A549 (cell line): ENCODE data around the gene GIN1. TPM values are rescaled to one million over a fixed set of nuclear protein-coding genes. Genes with fewer than 3 reads are reported as not detected.

Source experiments
- ATAC-seq, 2 experiments: fragments of 200-7000 bp in 1 of 2; fragments of >200 bp in 1 of 2; cut with Nextera tagmentation in 1 of 2; cut with Tn5 transposase in 1 of 2; 3 replicates each; pipeline versions ENCODE4 v1.8.0 to v1.9.1; 2018 to 2020; ENCODE audit warnings: mild to moderate bottlenecking in 1 of 2, moderate library complexity in 1 of 2
- CTCF ChIA-PET: fragments of 300-600 bp; sonication (Branson Sonifier 250); formaldehyde crosslinking; extraction: SDS; loops from one replicate; lab custom pipeline; 2021; ENCODE audit warnings: antibody characterized with exemption, inconsistent platforms; lab: Yijun Ruan, JAX
- POLR2A ChIA-PET: fragments of 350-600 bp; formaldehyde crosslinking; extraction: SDS; loops from one replicate; lab custom pipeline; 2021; ENCODE audit warnings: antibody characterized with exemption, inconsistent platforms; lab: Yijun Ruan, JAX
- DNase-seq, 2 experiments: peaks; one replicate each; pipeline versions ENCODE4 v3.0.0 to v3.0.0-alpha.2; 2011 to 2016; ENCODE audit warnings: low read depth in 1 of 2, low spot score in 1 of 2
- FAIRE-seq: peaks from 2 replicates; lab custom pipeline; 2011; peaks lifted over from hg19 to GRCh38; lab: Jason Lieb, UNC
- H3K27ac ChIP-seq, 2 experiments: fragments of >200 bp; sonication (Bioruptor Twin); formaldehyde crosslinking; 3 replicates each; pipeline ENCODE4 v1.5.1; 2016 to 2017
- H3K4me1 ChIP-seq: fragments of >200 bp; sonication (Bioruptor Twin); formaldehyde crosslinking; 3 replicates; pipeline ENCODE4 v1.6.1; 2016
- H3K4me2 ChIP-seq: fragments of >200 bp; sonication (Bioruptor Twin); formaldehyde crosslinking; 3 replicates; pipeline ENCODE4 v1.6.1; 2016
- H3K4me3 ChIP-seq: fragments of >200 bp; sonication (Bioruptor Twin); formaldehyde crosslinking; 3 replicates; pipeline ENCODE4 v1.5.1; 2016
- H3K9me3 ChIP-seq: fragments of >200 bp; sonication (Bioruptor Twin); formaldehyde crosslinking; 3 replicates; pipeline ENCODE4 v1.6.1; 2016
- CBX2 ChIP-seq: fragments of 200-600 bp; sonication (generic); IDR thresholded peaks from 2 replicates; pipeline ENCODE4 v1.6.1; 2016; ENCODE audit warnings: low read depth, mild to moderate bottlenecking, borderline replicate concordance
- CHD2 ChIP-seq: fragments of 150-350 bp; IDR thresholded peaks from 2 replicates; pipeline ENCODE4 v1.6.1; 2014; ENCODE audit warnings: low read length; ENCODE audit not compliant: partially characterized antibody
- EHF ChIP-seq: fragments of 250-450 bp; sonication (Bioruptor Pico); IDR thresholded peaks from 2 replicates; pipeline ENCODE4 v1.5.0; 2020; ENCODE audit warnings: mild to moderate bottlenecking
- FOSL2 ChIP-seq, 2 experiments: fragments of 450-650 bp in 1 of 2; fragments of >200 bp in 1 of 2; sonication (Bioruptor Twin) in 1 of 2; formaldehyde crosslinking; IDR thresholded peaks; 2 replicates each; pipeline versions ENCODE4 v1.5.0 to v1.6.1; 2016 to 2020; ENCODE audit warnings: mild to moderate bottlenecking in 1 of 2, moderate library complexity in 1 of 2
- FOXS1 ChIP-seq: fragments of 250-450 bp; sonication (Bioruptor Pico); IDR thresholded peaks from 2 replicates; pipeline ENCODE4 v1.5.0; 2020; ENCODE audit warnings: mild to moderate bottlenecking, moderate library complexity
- HMGXB4 ChIP-seq: fragments of 250-450 bp; sonication (Bioruptor Pico); IDR thresholded peaks from 2 replicates; pipeline ENCODE4 v1.5.0; 2021; ENCODE audit warnings: mild to moderate bottlenecking, moderate library complexity, borderline replicate concordance
- HOXB13 ChIP-seq: fragments of 250-450 bp; sonication (Bioruptor Pico); IDR thresholded peaks from 2 replicates; pipeline ENCODE4 v1.5.0; 2020; ENCODE audit warnings: low read depth, mild to moderate bottlenecking, moderate library complexity
- HOXB5 ChIP-seq: fragments of 250-450 bp; sonication (Bioruptor Pico); IDR thresholded peaks from 2 replicates; pipeline ENCODE4 v1.5.0; 2020; ENCODE audit warnings: mild to moderate bottlenecking, moderate library complexity
- KDM1A ChIP-seq: fragments of 200-600 bp; sonication (generic); IDR thresholded peaks from 2 replicates; pipeline ENCODE4 v1.6.1; 2016; ENCODE audit warnings: low read depth, mild to moderate bottlenecking
- KDM5A ChIP-seq: fragments of 200-600 bp; sonication (generic); IDR thresholded peaks from 2 replicates; pipeline ENCODE4 v1.6.1; 2016; ENCODE audit warnings: antibody characterized with exemption, mild to moderate bottlenecking
- MAZ ChIP-seq: fragments of 150-350 bp; IDR thresholded peaks from 2 replicates; pipeline ENCODE4 v1.6.1; 2014; ENCODE audit warnings: antibody characterized with exemption, low read depth, low read length, borderline replicate concordance
- MYC ChIP-seq: IDR thresholded peaks from 2 replicates; pipeline ENCODE4 v1.6.1; 2012; ENCODE audit warnings: mild to moderate bottlenecking, inconsistent platforms, low read length, improper control_type of control experiment, borderline replicate concordance
- NFE2L2 ChIP-seq: fragments of 150-350 bp; conservative IDR thresholded peaks from 2 replicates; pipeline ENCODE4 v1.6.1; 2014; ENCODE audit warnings: low read length
- NR3C1 ChIP-seq: fragments of >200 bp; sonication (Bioruptor Twin); formaldehyde crosslinking; IDR thresholded peaks from 3 replicates; pipeline ENCODE4 v1.6.1; 2017
- PHF8 ChIP-seq: fragments of 200-600 bp; sonication (generic); IDR thresholded peaks from 2 replicates; pipeline ENCODE4 v1.6.1; 2016; ENCODE audit warnings: low read depth, mild to moderate bottlenecking, antibody characterized with exemption, moderate library complexity, borderline replicate concordance
- RARB ChIP-seq: fragments of 250-450 bp; sonication (Bioruptor Pico); IDR thresholded peaks from 2 replicates; pipeline ENCODE4 v1.8.0; 2021; ENCODE audit warnings: mild to moderate bottlenecking, moderate library complexity
- RFX5 ChIP-seq: fragments of 450-650 bp; IDR thresholded peaks from 2 replicates; pipeline ENCODE4 v1.7.1; 2014; ENCODE audit warnings: antibody characterized with exemption, mild to moderate bottlenecking, moderate library complexity
- SREBF2 ChIP-seq: fragments of 450-650 bp; IDR thresholded peaks from 2 replicates; pipeline ENCODE4 v1.6.1; 2014; ENCODE audit warnings: mild to moderate bottlenecking, moderate library complexity
- ZFP36 ChIP-seq: fragments of 450-650 bp; IDR thresholded peaks from 2 replicates; pipeline ENCODE4 v1.6.1; 2014; ENCODE audit warnings: borderline replicate concordance; ENCODE audit not compliant: partially characterized antibody
- ZSCAN20 ChIP-seq: fragments of 250-450 bp; sonication (Bioruptor Pico); IDR thresholded peaks from 2 replicates; pipeline ENCODE4 v1.8.0; 2022; ENCODE audit warnings: mild to moderate bottlenecking, moderate library complexity
- WGBS: methylation state at CpG from one replicate; pipeline ENCODE4 v1.1.6; 2017; ENCODE audit errors: missing lambda C conversion rate; 5-methylcytosine and 5-hydroxymethylcytosine counted together
- polyA plus RNA-seq, 4 experiments: library from polyadenylated mRNA; depleted of rRNA in 3 of 4; stranded (reverse); fragments of >200 nt; fragmentation: RNase III in 1 of 4; extraction: RNeasy Plus Mini Kit Qiagen cat#74134 plus additional on column Dnase treatment in 1 of 4; gene quantifications; 2 replicates in 3 of 4; 3 replicates in 1 of 4; pipeline ENCODE4 v1.2.3, GENCODE V29; 2011 to 2017
- TF ChIP-seq, protein P1 (sequence below): fragments of 250-450 bp; sonication (Bioruptor Pico); IDR thresholded peaks from 2 replicates; pipeline ENCODE4 v1.5.0; 2020; ENCODE audit warnings: low read depth, mild to moderate bottlenecking, moderate library complexity
- TF ChIP-seq, protein P2 (sequence below): fragments of 450-650 bp; IDR thresholded peaks from 2 replicates; pipeline ENCODE4 v1.6.1; 2014; ENCODE audit warnings: antibody characterized with exemption
- TF ChIP-seq, protein P3 (sequence below): IDR thresholded peaks from 2 replicates; pipeline ENCODE4 v1.6.1; 2012; ENCODE audit warnings: low read depth, borderline replicate concordance
- TF ChIP-seq, protein P4 (sequence below): fragments of 200-600 bp; sonication (generic); IDR thresholded peaks from 2 replicates; pipeline ENCODE4 v1.6.1; 2016; ENCODE audit warnings: antibody characterized with exemption, mild to moderate bottlenecking, moderate library complexity
- TF ChIP-seq, protein P5 (sequence below): fragments of >200 bp; sonication (Bioruptor Twin); formaldehyde crosslinking; IDR thresholded peaks from 3 replicates; pipeline ENCODE4 v1.6.1; 2016

The GIN1 gene
- polyA plus RNA-seq, 2 of the 4 experiments (the other 2 are of a cell fraction) = 7.9 to 13.5 TPM

- CTCF ChIA-PET = no interaction called here
- H3K4me1 ChIP-seq = peaks cover 4% of the 10 kb centered on the region; the same call in 1 of the 3 replicates
- H3K4me2 ChIP-seq = no peak overlapping the region
- H3K4me3 ChIP-seq = no peak overlapping the region
- FAIRE-seq (no peak), DNase-seq (no peak), ATAC-seq (no peak)
- H3K27ac ChIP-seq = no peak overlapping the region
- TF ChIP-seq MYC = no peak
- TF ChIP-seq, protein P1, sequence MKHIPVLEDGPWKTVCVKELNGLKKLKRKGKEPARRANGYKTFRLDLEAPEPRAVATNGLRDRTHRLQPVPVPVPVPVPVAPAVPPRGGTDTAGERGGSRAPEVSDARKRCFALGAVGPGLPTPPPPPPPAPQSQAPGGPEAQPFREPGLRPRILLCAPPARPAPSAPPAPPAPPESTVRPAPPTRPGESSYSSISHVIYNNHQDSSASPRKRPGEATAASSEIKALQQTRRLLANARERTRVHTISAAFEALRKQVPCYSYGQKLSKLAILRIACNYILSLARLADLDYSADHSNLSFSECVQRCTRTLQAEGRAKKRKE (CRISPR knock-in tag) = no peak
- TF ChIP-seq HOXB13 (CRISPR knock-in tag) = no peak
- TF ChIP-seq CBX2 = no peak
- no peak for TF ChIP-seq RFX5
- no peak for TF ChIP-seq KDM5A
- TF ChIP-seq KDM1A = no peak
- no peak for TF ChIP-seq RARB (CRISPR knock-in tag)
- TF ChIP-seq EHF (CRISPR knock-in tag) = no peak
- no peak for TF ChIP-seq FOXS1
- TF ChIP-seq HMGXB4 = no peak
- 83% methylated on average over 1 of the region's 1 CpG for WGBS
- POLR2A ChIA-PET = no interaction called here
- no peaks in the 10 kb centered on the region for H3K9me3 ChIP-seq
Observed at GRCh38 chr5:103093727-103094126, 26.2 kb downstream of the GIN1 start.

DNA sequence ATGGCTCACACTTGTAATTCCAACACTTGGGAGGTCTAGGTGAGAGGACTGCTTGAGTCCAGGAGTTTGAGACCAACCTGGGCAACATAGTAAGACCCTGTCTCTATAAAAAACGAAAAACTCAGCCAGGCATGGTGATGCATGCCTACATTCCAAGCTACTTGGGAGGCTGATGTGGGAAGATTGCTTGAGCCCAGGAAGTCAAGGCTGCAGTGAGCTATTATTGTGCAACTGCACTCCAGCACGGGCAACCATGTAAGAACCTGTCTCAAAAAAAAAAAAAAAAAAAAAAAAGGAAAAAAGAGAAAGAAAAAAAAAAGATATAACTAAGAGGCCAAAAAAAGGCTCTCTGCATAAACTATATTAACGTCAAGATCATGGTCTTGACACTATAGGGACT, 27.3 kb downstream of the GIN1 start:
- H3K27ac ChIP-seq = no peak overlapping the region
- no peak overlapping the region for H3K4me3 ChIP-seq
- ChIA-PET POLR2A (no interaction called here), CTCF (no interaction called here)
- H3K4me1 ChIP-seq = peaks cover 4% of the 10 kb centered on the region; the same call in 1 of the 3 replicates
- H3K9me3 ChIP-seq = no peaks in the 10 kb centered on the region
- TF ChIP-seq FOSL2 (IDR thresholded peaks at IDR 0.05) (no peak), FOSL2 (CRISPR knock-in tag; IDR thresholded peaks at IDR 0.05) (no peak), SREBF2 (no peak), FOXS1 (no peak), ZFP36 (no peak)
- DNase-seq (no peak), FAIRE-seq (no peak), ATAC-seq (no peak)
- no peak overlapping the region for H3K4me2 ChIP-seq
- 62% methylated on average over 3 of the region's 3 CpGs for whole genome bisulfite sequencing

DNA sequence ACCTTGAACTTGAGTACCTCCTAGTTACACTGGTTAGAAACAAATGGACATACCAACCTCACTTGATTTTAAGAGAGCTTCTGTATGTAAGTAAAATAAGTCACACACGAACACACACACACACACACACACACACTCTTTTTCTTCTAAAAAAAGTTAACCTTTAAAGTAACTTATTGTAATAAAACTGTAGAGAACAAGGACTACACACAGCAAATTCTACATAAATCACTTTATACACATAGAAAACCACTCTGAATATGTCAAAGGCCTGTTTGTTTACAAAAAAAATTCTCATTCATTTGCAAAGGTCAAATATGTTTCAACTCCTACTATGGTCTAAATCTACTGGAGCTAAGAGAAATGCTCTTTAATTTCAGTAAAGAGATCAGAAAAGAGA, 29.1 kb downstream of the GIN1 start:
- POLR2A ChIA-PET = no interaction called here
- TF ChIP-seq RARB (CRISPR knock-in tag) (no peak), MAZ (no peak), HOXB5 (CRISPR knock-in tag) (no peak), CHD2 (no peak), NFE2L2 (no peak), KDM5A (no peak), PHF8 (no peak), SREBF2 (no peak), ZSCAN20 (no peak), NR3C1 (no peak), CBX2 (no peak)
- TF ChIP-seq, protein P2, sequence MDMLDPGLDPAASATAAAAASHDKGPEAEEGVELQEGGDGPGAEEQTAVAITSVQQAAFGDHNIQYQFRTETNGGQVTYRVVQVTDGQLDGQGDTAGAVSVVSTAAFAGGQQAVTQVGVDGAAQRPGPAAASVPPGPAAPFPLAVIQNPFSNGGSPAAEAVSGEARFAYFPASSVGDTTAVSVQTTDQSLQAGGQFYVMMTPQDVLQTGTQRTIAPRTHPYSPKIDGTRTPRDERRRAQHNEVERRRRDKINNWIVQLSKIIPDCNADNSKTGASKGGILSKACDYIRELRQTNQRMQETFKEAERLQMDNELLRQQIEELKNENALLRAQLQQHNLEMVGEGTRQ = no peak
- TF ChIP-seq, protein P3, sequence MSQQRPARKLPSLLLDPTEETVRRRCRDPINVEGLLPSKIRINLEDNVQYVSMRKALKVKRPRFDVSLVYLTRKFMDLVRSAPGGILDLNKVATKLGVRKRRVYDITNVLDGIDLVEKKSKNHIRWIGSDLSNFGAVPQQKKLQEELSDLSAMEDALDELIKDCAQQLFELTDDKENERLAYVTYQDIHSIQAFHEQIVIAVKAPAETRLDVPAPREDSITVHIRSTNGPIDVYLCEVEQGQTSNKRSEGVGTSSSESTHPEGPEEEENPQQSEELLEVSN = no peak
- TF ChIP-seq, protein P4, sequence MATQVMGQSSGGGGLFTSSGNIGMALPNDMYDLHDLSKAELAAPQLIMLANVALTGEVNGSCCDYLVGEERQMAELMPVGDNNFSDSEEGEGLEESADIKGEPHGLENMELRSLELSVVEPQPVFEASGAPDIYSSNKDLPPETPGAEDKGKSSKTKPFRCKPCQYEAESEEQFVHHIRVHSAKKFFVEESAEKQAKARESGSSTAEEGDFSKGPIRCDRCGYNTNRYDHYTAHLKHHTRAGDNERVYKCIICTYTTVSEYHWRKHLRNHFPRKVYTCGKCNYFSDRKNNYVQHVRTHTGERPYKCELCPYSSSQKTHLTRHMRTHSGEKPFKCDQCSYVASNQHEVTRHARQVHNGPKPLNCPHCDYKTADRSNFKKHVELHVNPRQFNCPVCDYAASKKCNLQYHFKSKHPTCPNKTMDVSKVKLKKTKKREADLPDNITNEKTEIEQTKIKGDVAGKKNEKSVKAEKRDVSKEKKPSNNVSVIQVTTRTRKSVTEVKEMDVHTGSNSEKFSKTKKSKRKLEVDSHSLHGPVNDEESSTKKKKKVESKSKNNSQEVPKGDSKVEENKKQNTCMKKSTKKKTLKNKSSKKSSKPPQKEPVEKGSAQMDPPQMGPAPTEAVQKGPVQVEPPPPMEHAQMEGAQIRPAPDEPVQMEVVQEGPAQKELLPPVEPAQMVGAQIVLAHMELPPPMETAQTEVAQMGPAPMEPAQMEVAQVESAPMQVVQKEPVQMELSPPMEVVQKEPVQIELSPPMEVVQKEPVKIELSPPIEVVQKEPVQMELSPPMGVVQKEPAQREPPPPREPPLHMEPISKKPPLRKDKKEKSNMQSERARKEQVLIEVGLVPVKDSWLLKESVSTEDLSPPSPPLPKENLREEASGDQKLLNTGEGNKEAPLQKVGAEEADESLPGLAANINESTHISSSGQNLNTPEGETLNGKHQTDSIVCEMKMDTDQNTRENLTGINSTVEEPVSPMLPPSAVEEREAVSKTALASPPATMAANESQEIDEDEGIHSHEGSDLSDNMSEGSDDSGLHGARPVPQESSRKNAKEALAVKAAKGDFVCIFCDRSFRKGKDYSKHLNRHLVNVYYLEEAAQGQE = no peak
- TF ChIP-seq, protein P5, sequence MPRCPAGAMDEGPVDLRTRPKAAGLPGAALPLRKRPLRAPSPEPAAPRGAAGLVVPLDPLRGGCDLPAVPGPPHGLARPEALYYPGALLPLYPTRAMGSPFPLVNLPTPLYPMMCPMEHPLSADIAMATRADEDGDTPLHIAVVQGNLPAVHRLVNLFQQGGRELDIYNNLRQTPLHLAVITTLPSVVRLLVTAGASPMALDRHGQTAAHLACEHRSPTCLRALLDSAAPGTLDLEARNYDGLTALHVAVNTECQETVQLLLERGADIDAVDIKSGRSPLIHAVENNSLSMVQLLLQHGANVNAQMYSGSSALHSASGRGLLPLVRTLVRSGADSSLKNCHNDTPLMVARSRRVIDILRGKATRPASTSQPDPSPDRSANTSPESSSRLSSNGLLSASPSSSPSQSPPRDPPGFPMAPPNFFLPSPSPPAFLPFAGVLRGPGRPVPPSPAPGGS = no peak
- TF ChIP-seq, all 56 proteins: peak for 0
- CTCF ChIA-PET = interaction anchor here (0.7 kb wide), 1 partner anchor 177 kb away, joined by 3 read pairs; no protein-coding TSS in a partner anchor
- Histone ChIP-seq H3K4me3 (no peak overlapping the region), H3K9me3 (no peaks in the 10 kb centered on the region), H3K4me1 (peaks cover 4% of the 10 kb centered on the region; the same call in 1 of the 3 replicates), H3K4me2 (no peak overlapping the region), H3K27ac (no peak overlapping the region)
- 90% methylated on average over 1 of the region's 1 CpG for WGBS
- no peak for FAIRE-seq
- no peak for ATAC-seq
- no peak for DNase-seq
